ENCODE measurements around the gene PDE7B.

DNA sequence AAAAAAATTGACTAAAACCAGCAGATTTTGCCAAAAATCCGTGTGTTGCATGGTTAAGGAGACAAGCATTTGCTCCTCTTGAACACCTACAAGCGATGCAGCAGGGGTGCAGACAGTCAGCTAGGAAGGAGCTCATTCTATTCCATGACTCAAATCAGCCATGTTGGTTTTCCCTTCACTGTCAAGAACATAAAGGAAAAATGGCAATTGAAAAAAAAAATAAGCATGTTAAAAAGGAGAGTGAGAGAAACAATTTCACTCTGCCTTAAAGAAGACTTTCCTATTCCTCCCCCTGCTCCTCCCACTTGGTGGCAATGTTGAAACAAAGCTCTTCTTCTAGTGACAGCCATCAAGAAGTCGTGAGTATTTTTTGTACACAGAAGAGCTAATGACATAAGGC, 283.2 kb downstream of the PDE7B start:
- TF ChIP-seq GATA3 (IDR thresholded peaks at IDR 0.05; ENCODE audit: low read depth, low read length): no peak
- TF ChIP-seq GATA2 (IDR thresholded peaks at IDR 0.05; ENCODE audit: low read depth, low read length): no peak
